IMR-90 (cell line): ENCODE results near the gene FN1. TPM values are rescaled to one million over a fixed set of nuclear protein-coding genes. Genes with fewer than 3 reads are reported as not detected.

Source experiments
- ATAC-seq: fragments of 200-7000 bp; cut with Tn5 transposase; 2 replicates; pipeline ENCODE4 v1.9.1; 2020; ENCODE audit warnings: low read depth, mild to moderate bottlenecking, moderate library complexity
- Bru-seq: library from RNA; stranded (reverse); fragments of 400-500 nt; gene quantifications from one replicate; lab custom pipeline; 2021; lab: Mats Ljungman, UMichigan
- BruChase-seq, 2 experiments: library from RNA; stranded (reverse); fragments of 400-500 nt; gene quantifications; one replicate each; lab custom pipeline; 2021; lab: Mats Ljungman, UMichigan
- BruUV-seq: library from RNA; stranded (reverse); fragments of 400-500 nt; replicated peaks from 2 replicates; lab custom pipeline; 2021; lab: Mats Ljungman, UMichigan
- CTCF ChIA-PET: fragments of 300-600 bp; formaldehyde crosslinking; extraction: SDS; loops from one replicate; lab custom pipeline; 2021; ENCODE audit warnings: antibody characterized with exemption; lab: Yijun Ruan, JAX
- POLR2A ChIA-PET: fragments of 300-600 bp; sonication (Branson Sonifier 250); formaldehyde crosslinking; loops from one replicate; lab custom pipeline; 2022; ENCODE audit warnings: antibody characterized with exemption; ENCODE audit not compliant: unreplicated experiment; lab: Charles Lee
- DNase-seq: peaks from one replicate; pipeline ENCODE4 v3.0.0; 2013
- H2AFZ ChIP-seq: replicated peaks from 2 replicates; pipeline ENCODE3; 2013; ENCODE audit warnings: low read length, mild to moderate bottlenecking; ENCODE audit not compliant: poor library complexity
- H2AK5ac ChIP-seq: 2 replicates; pipeline ENCODE4 v1.6.1; 2013; ENCODE audit warnings: low read depth, low read length, inconsistent platforms
- H2AK9ac ChIP-seq: replicated peaks from 2 replicates; pipeline ENCODE3; 2013; ENCODE audit warnings: mild to moderate bottlenecking, low read depth, low read length, moderate library complexity; ENCODE audit not compliant: poor library complexity
- H2BK120ac ChIP-seq: 2 replicates; pipeline ENCODE4 v1.6.1; 2013; ENCODE audit warnings: low read depth, low read length, inconsistent platforms
- H2BK15ac ChIP-seq: 3 replicates; pipeline ENCODE4 v1.6.1; 2013; ENCODE audit warnings: low read depth, low read length, inconsistent platforms
- H2BK20ac ChIP-seq: 2 replicates; pipeline ENCODE4 v1.6.1; 2013; ENCODE audit warnings: low read depth, mild to moderate bottlenecking, inconsistent platforms, low read length, moderate library complexity
- H2BK5ac ChIP-seq: 2 replicates; pipeline ENCODE4 v1.6.1; 2013; ENCODE audit warnings: mild to moderate bottlenecking, low read depth, low read length, inconsistent platforms; ENCODE audit not compliant: poor library complexity, severe bottlenecking
- H3K14ac ChIP-seq: replicated peaks from 2 replicates; pipeline ENCODE4 v1.6.1; 2013; ENCODE audit warnings: low read depth, low read length, inconsistent platforms
- H3K18ac ChIP-seq: 2 replicates; pipeline ENCODE4 v1.6.1; 2013; ENCODE audit warnings: low read depth, low read length, control low read depth
- H3K23ac ChIP-seq: 2 replicates; pipeline ENCODE4 v1.6.1; 2013; ENCODE audit warnings: low read depth, low read length, inconsistent platforms
- H3K27ac ChIP-seq: 2 replicates; pipeline ENCODE4 v1.5.1; 2013; ENCODE audit warnings: mild to moderate bottlenecking, control low read depth, low read length; ENCODE audit not compliant: insufficient read depth
- H3K27me3 ChIP-seq: 2 replicates; pipeline ENCODE4 v1.6.1; 2013; ENCODE audit warnings: low read length; ENCODE audit not compliant: control insufficient read depth, insufficient read depth
- H3K36me3 ChIP-seq: 2 replicates; pipeline ENCODE4 v1.6.1; 2013; ENCODE audit warnings: low read length, mixed read lengths; ENCODE audit not compliant: control insufficient read depth, insufficient read depth
- H3K4ac ChIP-seq: 2 replicates; pipeline ENCODE4 v1.6.1; 2013; ENCODE audit warnings: low read depth, low read length, inconsistent platforms
- H3K4me1 ChIP-seq: 2 replicates; pipeline ENCODE4 v1.6.1; 2013; ENCODE audit warnings: low read length, mixed read lengths; ENCODE audit not compliant: control insufficient read depth, insufficient read depth
- H3K4me2 ChIP-seq: 2 replicates; pipeline ENCODE4 v1.6.1; 2013; ENCODE audit warnings: low read depth, mild to moderate bottlenecking, control low read depth, low read length, moderate library complexity
- H3K4me3 ChIP-seq: 2 replicates; pipeline ENCODE4 v1.5.1; 2013; ENCODE audit warnings: low read depth, mild to moderate bottlenecking, control low read depth, low read length, moderate library complexity; ENCODE audit not compliant: insufficient read depth
- H3K56ac ChIP-seq: 2 replicates; pipeline ENCODE4 v1.6.1; 2013; ENCODE audit warnings: low read length, inconsistent platforms; ENCODE audit not compliant: insufficient read depth; ENCODE audit errors: extremely low read depth
- H3K79me1 ChIP-seq, 2 experiments: 2 replicates each; pipeline ENCODE4 v1.6.1; 2013; ENCODE audit warnings: low read length in 2 of 2, inconsistent platforms in 1 of 2, low read depth in 1 of 2
- H3K9ac ChIP-seq: 2 replicates; pipeline ENCODE4 v1.6.1; 2013; ENCODE audit warnings: low read depth, low read length, control low read depth
- H3K9me1 ChIP-seq: 2 replicates; pipeline ENCODE4 v1.6.1; 2013; ENCODE audit warnings: low read length, inconsistent platforms; ENCODE audit not compliant: insufficient read depth
- H3K9me3 ChIP-seq: 2 replicates; pipeline ENCODE4 v1.6.1; 2013; ENCODE audit warnings: low read length; ENCODE audit not compliant: control insufficient read depth, insufficient read depth
- H4K20me1 ChIP-seq: 2 replicates; pipeline ENCODE4 v1.6.1; 2013; ENCODE audit warnings: low read length, inconsistent platforms; ENCODE audit not compliant: insufficient read depth
- H4K5ac ChIP-seq: 2 replicates; pipeline ENCODE4 v1.6.1; 2013; ENCODE audit warnings: mild to moderate bottlenecking, low read depth, low read length, control low read depth
- H4K8ac ChIP-seq, 2 experiments: 2 replicates each; pipeline ENCODE4 v1.6.1; 2013; ENCODE audit warnings: low read depth in 2 of 2, low read length in 2 of 2, control low read depth in 1 of 2, inconsistent platforms in 1 of 2
- H4K91ac ChIP-seq: 2 replicates; pipeline ENCODE4 v1.6.1; 2013; ENCODE audit warnings: low read depth, low read length, inconsistent platforms; ENCODE audit not compliant: insufficient read depth
- BHLHE40 ChIP-seq: fragments of 150-350 bp; IDR thresholded peaks from 2 replicates; pipeline ENCODE4 v1.6.1; 2016; ENCODE audit warnings: mild to moderate bottlenecking, low read depth, low read length
- CEBPB ChIP-seq: IDR thresholded peaks from 2 replicates; pipeline ENCODE4 v1.6.1; 2012; ENCODE audit warnings: low read depth, low read length, improper control_type of control experiment
- CHD1 ChIP-seq: IDR thresholded peaks from 2 replicates; pipeline ENCODE4 v1.6.1; 2012; ENCODE audit warnings: low read depth, low read length, improper control_type of control experiment
- FOS ChIP-seq: fragments of 150-350 bp; IDR thresholded peaks from 2 replicates; pipeline ENCODE4 v1.6.1; 2016; ENCODE audit warnings: low read depth, low read length
- MAFK ChIP-seq: IDR thresholded peaks from 2 replicates; pipeline ENCODE4 v1.6.1; 2012; ENCODE audit warnings: low read depth, low read length, improper control_type of control experiment
- MAZ ChIP-seq: IDR thresholded peaks from 2 replicates; pipeline ENCODE4 v1.6.1; 2012; ENCODE audit warnings: low read depth, mild to moderate bottlenecking, low read length, improper control_type of control experiment, moderate library complexity, borderline replicate concordance
- MXI1 ChIP-seq: IDR thresholded peaks from 2 replicates; pipeline ENCODE4 v1.6.1; 2012; ENCODE audit warnings: low read depth, mild to moderate bottlenecking, low read length, moderate library complexity, borderline replicate concordance
- POLR2A ChIP-seq: IDR thresholded peaks from 2 replicates; pipeline ENCODE4 v1.6.1; 2012; ENCODE audit warnings: mild to moderate bottlenecking, low read depth, low read length
- RAD21 ChIP-seq: IDR thresholded peaks from 2 replicates; pipeline ENCODE4 v1.6.1; 2012; ENCODE audit warnings: low read length, improper control_type of control experiment
- RFX5 ChIP-seq: IDR thresholded peaks from 2 replicates; pipeline ENCODE4 v1.8.0; 2012; ENCODE audit warnings: low read depth, mild to moderate bottlenecking, low read length, moderate library complexity
- WGBS, 2 experiments: methylation state at CpG; one replicate each; pipeline versions ENCODE4 v1.1.5 to v1.1.7; 2013; ENCODE audit warnings: missing lambda C conversion rate in 2 of 2; ENCODE audit not compliant: insufficient read length in 1 of 2; ENCODE audit errors: extremely low coverage in 2 of 2; 5-methylcytosine and 5-hydroxymethylcytosine counted together
- dilution Hi-C: fragments of 300-500 bp; cut with HindIII; formaldehyde crosslinking; loops from one replicate; pipeline ENCODE4 v1.14.3; 2018; ENCODE audit warnings: low sequenced_read_pairs; ENCODE audit not compliant: unreplicated experiment
- in situ Hi-C: fragments of 300-500 bp; cut with MboI; formaldehyde crosslinking; loops from 3 replicates; pipeline ENCODE4 v1.14.3; 2019; ENCODE audit warnings: low sequenced_read_pairs, inconsistent platforms, mixed read lengths
- intact Hi-C: fragments of 100-400 bp; cut with micrococcal nuclease; formaldehyde crosslinking; loops from 2 replicates; pipeline ENCODE4 v1.10.0; 2022
- long read RNA-seq: library from polyadenylated mRNA; unstranded; transcript quantifications from one replicate; pipeline ENCODE4 v2.0.0, GENCODE V29; 2021; ENCODE audit not compliant: unreplicated experiment
- polyA plus RNA-seq, 3 experiments: library from polyadenylated mRNA; depleted of rRNA; stranded (reverse); fragments of >200 nt; gene quantifications; 2 replicates each; pipeline ENCODE4 v1.2.3, GENCODE V29; 2012; ENCODE audit warnings: low replicate concordance in 1 of 3
- total RNA-seq: library from RNA; depleted of rRNA; stranded (reverse); fragments of >200 nt; gene quantifications from 2 replicates; pipeline ENCODE4 v1.2.3, GENCODE V29; 2012; rRNA removed
- TF ChIP-seq, protein P1 (sequence below): fragments of 150-350 bp; IDR thresholded peaks from 2 replicates; pipeline ENCODE4 v1.6.1; 2016; ENCODE audit warnings: low read depth, mild to moderate bottlenecking, low read length, moderate library complexity, borderline replicate concordance
- TF ChIP-seq, protein P2 (sequence below): conservative IDR thresholded peaks from 2 replicates; pipeline ENCODE4 v1.5.1; 2012; ENCODE audit warnings: mild to moderate bottlenecking, low read depth, low read length, improper control_type of control experiment

Gene FN1
- total RNA-seq (7,693 and 8,243 TPM in 2 replicates), polyA plus RNA-seq (2012; rRNA removed) (11,046 and 13,004 TPM in 2 replicates), Bru-seq, nascent RNA (percentile 100 among the genes with signal in this experiment), BruChase-seq, experiment 1, labeled RNA remaining after a 6-hour chase (percentile 100 among the genes with signal in this experiment), BruChase-seq, experiment 2, labeled RNA remaining after a 2-hour chase (percentile 100 among the genes with signal in this experiment)
- 4,918 and 6,925 TPM in 2 replicates for polyA plus RNA-seq (2012; cell fraction: cytosol; rRNA removed)
- 23,704 and 31,508 TPM in 2 replicates for polyA plus RNA-seq (2012; cell fraction: nucleus; rRNA removed; ENCODE audit: low replicate concordance)
- long read RNA-seq, full-length matches to known transcripts, result 202 of 2,049 reads
- long read RNA-seq, partial matches to known transcripts, result 1,691 of 2,049 reads
- long read RNA-seq, other reads (novel, unspliced or antisense), result 156 of 2,049 reads

DNA sequence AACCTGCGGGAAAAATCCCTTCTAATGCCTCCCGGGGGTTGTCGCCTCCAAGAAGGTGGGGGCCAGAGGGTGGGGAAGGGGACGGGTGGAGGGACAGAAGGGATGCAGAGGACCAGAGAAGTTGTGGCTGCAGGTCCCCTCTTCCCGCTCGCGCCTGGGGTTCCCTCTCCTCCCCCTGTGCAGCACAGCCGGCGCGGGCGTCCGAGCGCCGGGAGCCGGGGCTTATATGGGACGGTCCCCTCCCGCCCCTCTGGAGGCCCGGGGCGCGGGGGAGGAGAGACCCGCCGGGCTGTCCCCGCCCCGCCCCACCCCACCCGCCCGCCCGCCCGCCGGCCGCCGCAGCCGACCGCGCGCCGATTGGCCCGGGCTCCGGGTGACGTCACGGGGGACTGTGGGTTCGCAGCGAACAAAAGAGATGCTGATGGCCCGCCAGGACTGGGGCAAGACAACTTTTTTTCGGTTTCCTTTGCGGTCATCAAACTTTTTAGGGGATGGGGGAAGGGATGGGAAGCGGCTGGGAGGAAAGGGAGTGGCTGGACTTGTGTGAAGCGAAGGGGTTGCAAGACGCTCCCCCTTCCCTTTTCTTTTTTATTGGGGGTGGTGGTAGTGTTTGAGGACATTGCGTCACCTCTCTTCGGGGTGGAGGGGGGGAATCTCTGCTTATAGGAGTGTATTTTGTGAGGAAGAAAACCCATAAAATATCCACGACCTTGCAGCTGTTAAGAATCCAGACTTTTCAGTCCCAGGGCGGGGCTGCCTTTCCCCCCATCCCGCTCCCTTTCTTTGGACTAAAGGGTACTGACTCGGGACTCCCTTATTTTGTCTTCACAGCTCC is at the start of gene FN1:
TSS of gene FN1 (minus strand) at position 199 of the 835 bp plus-strand sequence. CDS start 266 bp downstream, outside the sequence.
- Histone ChIP-seq H2BK20ac (peak within 1 kb of the TSS; percentile 60), H2BK120ac (peak within 1 kb of the TSS; percentile 90), H3K27ac (peak within 1 kb of the TSS; percentile 94), H3K4me3 (peak within 1 kb of the TSS; percentile 65), H3K4ac (peak within 1 kb of the TSS; percentile 86), H4K91ac (peak within 1 kb of the TSS; percentile 92), H4K5ac (peak within 1 kb of the TSS; percentile 61), H2AK5ac (peak within 1 kb of the TSS; percentile 91), H3K36me3 (peaks cover 18% of the 10 kb centered on the region), H2AFZ (peak within 1 kb of the TSS; percentile 73), H3K23ac (peak within 1 kb of the TSS; percentile 97), H3K9me1 (peaks cover 13% of the 10 kb centered on the region), H3K79me1 (peaks cover 13 to 31% of the 10 kb centered on the region in 2 experiments), H2BK5ac (peak within 1 kb of the TSS; percentile 92), H3K4me2 (peak within 1 kb of the TSS; percentile 92), H4K8ac (peak within 1 kb of the TSS; percentile 91 to 99), H3K56ac (peak within 1 kb of the TSS; percentile 99), H2BK15ac (peak within 1 kb of the TSS; percentile 97; the same call in 2 of the 3 replicates), H3K4me1 (peaks cover 8% of the 10 kb centered on the region), H3K18ac (peak within 1 kb of the TSS; percentile 90), H3K14ac (peak within 1 kb of the TSS; percentile 97), H2AK9ac (peak within 1 kb of the TSS; percentile 93), H3K27me3 (no peaks in the 10 kb centered on the region), H4K20me1 (peaks cover 5% of the 10 kb centered on the region), H3K9ac (peak within 1 kb of the TSS; percentile 99), H3K9me3 (no peaks in the 10 kb centered on the region)
- WGBS, 2 experiments, result 0% methylated on average over 2 of the region's 54 CpGs; no CpG with 5 or more reads in 1 of the 2 experiments
- dilution Hi-C loops, result no loop called here
- ATAC-seq (peak; percentile 82), DNase-seq (peak; percentile 98)
- intact Hi-C loops, result loop anchor here (1.0 to 5.0 kb wide), 9 partner anchors 24 to 484 kb away; no protein-coding TSS in a partner anchor
- in situ Hi-C loops, result loop anchor here (10.0 kb wide), 1 partner anchor 479 kb away; no protein-coding TSS in a partner anchor
- ChIA-PET CTCF (interaction anchor here (1.0 kb wide), 1 partner anchor 45 kb away, joined by 3 read pairs; no protein-coding TSS in a partner anchor), POLR2A (interaction anchor here (0.6 kb wide), 1 partner anchor 222 kb away, joined by 6 read pairs; no protein-coding TSS in a partner anchor)
- no TSS peak for BruUV-seq
- TF ChIP-seq FOS (no peak), CEBPB (peak; percentile 95), MAFK (no peak; the same call in 1 of the 2 replicates), MXI1 (peak; percentile 59; the same call in 1 of the 2 replicates), MAZ (peak; percentile 91), CHD1 (0 out of 2 replicates have a peak, but pooled peaks have one; percentile 62), BHLHE40 (no peak), RAD21 (peak; percentile 11), RFX5 (no peak), POLR2A (peak; percentile 99)
- TF ChIP-seq, protein P1, sequence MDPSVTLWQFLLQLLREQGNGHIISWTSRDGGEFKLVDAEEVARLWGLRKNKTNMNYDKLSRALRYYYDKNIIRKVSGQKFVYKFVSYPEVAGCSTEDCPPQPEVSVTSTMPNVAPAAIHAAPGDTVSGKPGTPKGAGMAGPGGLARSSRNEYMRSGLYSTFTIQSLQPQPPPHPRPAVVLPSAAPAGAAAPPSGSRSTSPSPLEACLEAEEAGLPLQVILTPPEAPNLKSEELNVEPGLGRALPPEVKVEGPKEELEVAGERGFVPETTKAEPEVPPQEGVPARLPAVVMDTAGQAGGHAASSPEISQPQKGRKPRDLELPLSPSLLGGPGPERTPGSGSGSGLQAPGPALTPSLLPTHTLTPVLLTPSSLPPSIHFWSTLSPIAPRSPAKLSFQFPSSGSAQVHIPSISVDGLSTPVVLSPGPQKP, result no peak
- TF ChIP-seq, protein P2, sequence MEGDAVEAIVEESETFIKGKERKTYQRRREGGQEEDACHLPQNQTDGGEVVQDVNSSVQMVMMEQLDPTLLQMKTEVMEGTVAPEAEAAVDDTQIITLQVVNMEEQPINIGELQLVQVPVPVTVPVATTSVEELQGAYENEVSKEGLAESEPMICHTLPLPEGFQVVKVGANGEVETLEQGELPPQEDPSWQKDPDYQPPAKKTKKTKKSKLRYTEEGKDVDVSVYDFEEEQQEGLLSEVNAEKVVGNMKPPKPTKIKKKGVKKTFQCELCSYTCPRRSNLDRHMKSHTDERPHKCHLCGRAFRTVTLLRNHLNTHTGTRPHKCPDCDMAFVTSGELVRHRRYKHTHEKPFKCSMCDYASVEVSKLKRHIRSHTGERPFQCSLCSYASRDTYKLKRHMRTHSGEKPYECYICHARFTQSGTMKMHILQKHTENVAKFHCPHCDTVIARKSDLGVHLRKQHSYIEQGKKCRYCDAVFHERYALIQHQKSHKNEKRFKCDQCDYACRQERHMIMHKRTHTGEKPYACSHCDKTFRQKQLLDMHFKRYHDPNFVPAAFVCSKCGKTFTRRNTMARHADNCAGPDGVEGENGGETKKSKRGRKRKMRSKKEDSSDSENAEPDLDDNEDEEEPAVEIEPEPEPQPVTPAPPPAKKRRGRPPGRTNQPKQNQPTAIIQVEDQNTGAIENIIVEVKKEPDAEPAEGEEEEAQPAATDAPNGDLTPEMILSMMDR, result no peak
